ENCODE measurements around the gene TK1. TPM values are rescaled to one million over a fixed set of nuclear protein-coding genes. Genes with fewer than 3 reads are reported as not detected.

Gene TK1
- total and polyA plus RNA-seq, 2 donors (not counting 1 experiment from before 2014, with no cell fraction given) = 2.2 to 3.8 TPM

DNA sequence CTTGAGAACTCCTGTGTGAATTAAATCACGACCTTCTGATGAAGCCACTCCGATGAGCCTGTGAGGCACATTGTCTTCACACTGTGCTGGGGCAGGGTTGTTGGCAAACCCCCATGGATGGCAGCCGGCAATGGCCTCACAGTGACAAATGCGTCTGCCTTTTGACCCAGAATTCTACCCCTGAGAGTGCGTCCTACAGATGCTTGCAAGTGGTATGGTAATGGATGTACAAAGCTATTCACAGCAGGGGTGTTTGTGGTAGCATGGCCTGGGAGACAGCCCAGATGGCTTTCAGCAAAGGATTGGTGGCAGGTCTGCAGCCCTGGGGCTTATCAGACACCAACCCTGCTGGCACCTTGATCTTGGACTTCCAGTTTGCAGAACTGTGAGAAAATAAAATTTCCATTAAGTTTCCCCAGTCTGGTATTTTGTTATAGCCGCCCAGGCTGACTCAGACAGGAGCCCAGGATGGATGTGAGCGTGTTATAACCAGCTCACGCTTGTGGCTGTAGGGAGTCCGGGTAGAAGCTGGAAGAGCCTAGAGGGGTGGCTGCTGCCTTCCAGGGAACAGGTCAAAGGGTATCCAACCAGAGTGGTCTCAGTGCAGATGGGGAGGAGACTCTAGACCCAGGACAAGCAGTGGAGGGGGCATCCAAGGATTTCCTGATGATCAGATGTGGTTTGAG lies 10.4 kb upstream of the TK1 start:
- Histone ChIP-seq H3K36me3 (replicated peaks in 1 of 2; ENCODE audit: control extremely low read depth in 1 of 2, control insufficient read depth in 1 of 2, extremely low read depth in 1 of 2, insufficient read depth in 2 of 2, low read length in 1 of 2) (no peaks in the 10 kb centered on the region), H4K20me1 (ENCODE audit: control insufficient read depth, insufficient read depth, low read length, poor library complexity, severe bottlenecking) (no peaks in the 10 kb centered on the region), H3K27me3 (replicated peaks in 1 of 4; ENCODE audit: control extremely low read depth in 1 of 4, control insufficient read depth in 3 of 4, insufficient read depth in 4 of 4, low read length in 3 of 4) (no peaks in the 10 kb centered on the region), H3K4me3 (ENCODE audit: control extremely low read depth in 1 of 5, extremely low read depth in 1 of 5, insufficient read depth in 1 of 5, low read depth in 2 of 5, low read length in 4 of 5) (no peak overlapping the region), H3K9me3 (ENCODE audit: control extremely low read depth in 1 of 3, control insufficient read depth in 2 of 3, insufficient read depth in 1 of 3, low read length in 2 of 3) (peaks cover 0 to 4% (median 0%) of the 10 kb centered on the region in 3 donors), H3K4me2 (replicated peaks; ENCODE audit: low read depth, low read length, poor library complexity, severe bottlenecking) (no peak overlapping the region), H3K4me1 (ENCODE audit: control insufficient read depth in 2 of 2, insufficient read depth in 2 of 2, low read length in 2 of 2) (peaks cover 3 to 15% of the 10 kb centered on the region in 2 donors), H3K27ac (ENCODE audit: low read length in 2 of 2) (no peak overlapping the region), H3K79me2 (ENCODE audit: control insufficient read depth, insufficient read depth, low read length) (peaks cover 6% of the 10 kb centered on the region), H3K9ac (ENCODE audit: low read length) (no peak overlapping the region), H2AFZ (ENCODE audit: insufficient read depth, low read depth, low read length, poor library complexity, severe bottlenecking) (no peak overlapping the region)
- 95% methylated on average over 9 of the region's 9 CpGs for WGBS (ENCODE audit: insufficient coverage)
- TF ChIP-seq CTCF (IDR thresholded peaks at IDR 0.05) (no peak), EZH2 (IDR thresholded peaks at IDR 0.05; ENCODE audit: borderline replicate concordance, insufficient read depth, low read depth, low read length, poor library complexity, severe bottlenecking) (no peak)
- ATAC-seq (ENCODE audit: low read depth) (no peak), DNase-seq (no peak)
- H3K27ac Mint-ChIP-seq = no peak overlapping the region
- intact Hi-C loops (cut with micrococcal nuclease) = no loop called here
- peaks cover 14% of the 10 kb centered on the region for H3K4me1 Mint-ChIP-seq
- no peaks in the 10 kb centered on the region for H3K27me3 Mint-ChIP-seq
- H3K4me3 Mint-ChIP-seq = peak overlapping the region; percentile 19
- H3K9me3 Mint-ChIP-seq (ENCODE audit: insufficient read depth) = no peaks in the 10 kb centered on the region
- POLR2A ChIA-PET = interaction anchor here (0.7 kb wide), 2 partner anchors 9 to 28 kb away, joined by 3 to 4 read pairs; no protein-coding TSS in a partner anchor
- CTCF ChIA-PET = interaction anchor here (1.1 to 2.1 kb wide), 2 partner anchors 21 to 84 kb away, joined by 3 to 9 read pairs; no protein-coding TSS in a partner anchor

DNA sequence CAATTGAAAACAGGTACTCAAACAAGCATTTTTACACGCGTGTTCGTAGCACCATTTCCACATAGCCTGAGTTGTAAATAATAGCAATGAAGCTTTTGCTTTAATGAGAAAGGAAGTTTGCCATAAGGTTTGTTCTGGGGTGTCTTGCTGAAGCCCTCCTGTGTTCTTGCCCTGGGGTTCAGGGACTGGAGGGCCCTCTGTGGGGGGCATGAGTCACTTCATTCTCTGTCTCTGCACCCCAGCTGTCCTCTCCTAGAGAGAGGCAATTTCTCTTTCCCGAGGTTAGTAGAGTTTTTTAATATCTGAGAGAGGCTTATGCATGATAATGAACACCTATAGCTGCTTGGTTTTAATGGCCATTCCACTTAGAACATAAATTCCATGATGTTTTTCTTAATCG lies 9.9 kb upstream of the TK1 start:
- Histone ChIP-seq H3K36me3 (replicated peaks in 1 of 2; ENCODE audit: control extremely low read depth in 1 of 2, control insufficient read depth in 1 of 2, extremely low read depth in 1 of 2, insufficient read depth in 2 of 2, low read length in 1 of 2) (no peaks in the 10 kb centered on the region), H3K9me3 (ENCODE audit: control extremely low read depth in 1 of 3, control insufficient read depth in 2 of 3, insufficient read depth in 1 of 3, low read length in 2 of 3) (peaks cover 0 to 4% (median 0%) of the 10 kb centered on the region in 3 donors), H3K4me1 (ENCODE audit: control insufficient read depth in 2 of 2, insufficient read depth in 2 of 2, low read length in 2 of 2) (peaks cover 3 to 15% of the 10 kb centered on the region in 2 donors), H3K4me2 (replicated peaks; ENCODE audit: low read depth, low read length, poor library complexity, severe bottlenecking) (no peak overlapping the region), H3K27me3 (replicated peaks in 1 of 4; ENCODE audit: control extremely low read depth in 1 of 4, control insufficient read depth in 3 of 4, insufficient read depth in 4 of 4, low read length in 3 of 4) (no peaks in the 10 kb centered on the region), H2AFZ (ENCODE audit: insufficient read depth, low read depth, low read length, poor library complexity, severe bottlenecking) (no peak overlapping the region), H4K20me1 (ENCODE audit: control insufficient read depth, insufficient read depth, low read length, poor library complexity, severe bottlenecking) (no peaks in the 10 kb centered on the region), H3K4me3 (ENCODE audit: control extremely low read depth in 1 of 5, extremely low read depth in 1 of 5, insufficient read depth in 1 of 5, low read depth in 2 of 5, low read length in 4 of 5) (no peak overlapping the region), H3K27ac (ENCODE audit: low read length in 2 of 2) (no peak overlapping the region), H3K9ac (ENCODE audit: low read length) (no peak overlapping the region), H3K79me2 (ENCODE audit: control insufficient read depth, insufficient read depth, low read length) (peaks cover 6% of the 10 kb centered on the region)
- ChIA-PET POLR2A (interaction anchor here (0.7 kb wide), 2 partner anchors 10 to 28 kb away, joined by 3 to 4 read pairs; no protein-coding TSS in a partner anchor), CTCF (interaction anchor here (0.6 to 2.1 kb wide), 2 partner anchors 83 to 140 kb away, joined by 3 to 9 read pairs; no protein-coding TSS in a partner anchor)
- no CpG with 5 or more reads among the region's 5 CpGs for WGBS (ENCODE audit: insufficient coverage)
- H3K27ac Mint-ChIP-seq = no peak overlapping the region
- H3K9me3 Mint-ChIP-seq (ENCODE audit: insufficient read depth) = no peaks in the 10 kb centered on the region
- TF ChIP-seq EZH2 (IDR thresholded peaks at IDR 0.05; ENCODE audit: borderline replicate concordance, insufficient read depth, low read depth, low read length, poor library complexity, severe bottlenecking) (no peak), CTCF (IDR thresholded peaks at IDR 0.05) (no peak)
- H3K4me3 Mint-ChIP-seq = no peak overlapping the region
- H3K4me1 Mint-ChIP-seq = peaks cover 14% of the 10 kb centered on the region
- ATAC-seq (ENCODE audit: low read depth) = no peak
- no peaks in the 10 kb centered on the region for H3K27me3 Mint-ChIP-seq
- no peak for DNase-seq
- intact Hi-C loops (cut with micrococcal nuclease) = no loop called here
